Peyer's patch (tissue), 4 donors: ENCODE results near the gene TMEM147. TPM values are rescaled to one million over a fixed set of nuclear protein-coding genes. Genes with fewer than 3 reads are reported as not detected.

Experiments used
- DNase-seq, 3 donors: peaks; one replicate each; pipeline ENCODE4 v3.0.0-alpha.2; 2017 to 2019
- H3K27ac ChIP-seq, 4 donors: fragments of 200-600 bp; sonication (generic); one replicate each; pipeline ENCODE4 v1.5.1; 2016 to 2019
- H3K27me3 ChIP-seq, 2 donors: fragments of 200-600 bp; sonication (generic); one replicate each; pipeline ENCODE4 v1.5.1; 2019
- H3K36me3 ChIP-seq, 3 donors: fragments of 200-600 bp; sonication (generic); one replicate each; pipeline ENCODE4 v1.5.1; 2016 to 2019
- H3K4me1 ChIP-seq, 4 donors: fragments of 200-600 bp; sonication (generic); one replicate each; pipeline ENCODE4 v1.5.1; 2016 to 2019
- H3K4me3 ChIP-seq, 4 donors: fragments of 200-600 bp; sonication (generic); 1 replicate in 3 of 4; 2 replicates in 1 of 4; pipeline ENCODE4 v1.5.1; 2016 to 2019; ENCODE audit warnings: mild to moderate bottlenecking in 1 of 4
- H3K9me3 ChIP-seq, 4 donors: fragments of 200-600 bp; sonication (generic); one replicate each; pipeline ENCODE4 v1.5.1; 2016 to 2019; ENCODE audit warnings: mild to moderate bottlenecking in 1 of 4
- POLR2A ChIP-seq, 2 donors: fragments of 450-650 bp; IDR thresholded peaks; one replicate each; pipeline ENCODE4 v1.5.1; 2017; ENCODE audit warnings: antibody characterized with exemption in 2 of 2, mild to moderate bottlenecking in 2 of 2, moderate library complexity in 2 of 2
- total RNA-seq, 4 donors: library from RNA; depleted of rRNA; stranded (reverse); fragments of >200 nt; gene quantifications; one replicate each; pipeline ENCODE4 v1.1.0, GENCODE V29; 2016
- TF ChIP-seq, protein P1 (sequence below), 6 experiments: fragments of 450-650 bp in 4 of 6; fragments of 200-600 bp in 2 of 6; sonication (generic) in 1 of 6; IDR thresholded peaks; one replicate each; pipeline ENCODE4 v1.5.1; 2017 to 2019; ENCODE audit warnings: antibody characterized with exemption in 6 of 6, mild to moderate bottlenecking in 3 of 6, moderate library complexity in 1 of 6

Gene TMEM147
- total RNA-seq, 4 donors from 2014 or later = 34.9 to 59.4 (median 50.9) TPM

DNA sequence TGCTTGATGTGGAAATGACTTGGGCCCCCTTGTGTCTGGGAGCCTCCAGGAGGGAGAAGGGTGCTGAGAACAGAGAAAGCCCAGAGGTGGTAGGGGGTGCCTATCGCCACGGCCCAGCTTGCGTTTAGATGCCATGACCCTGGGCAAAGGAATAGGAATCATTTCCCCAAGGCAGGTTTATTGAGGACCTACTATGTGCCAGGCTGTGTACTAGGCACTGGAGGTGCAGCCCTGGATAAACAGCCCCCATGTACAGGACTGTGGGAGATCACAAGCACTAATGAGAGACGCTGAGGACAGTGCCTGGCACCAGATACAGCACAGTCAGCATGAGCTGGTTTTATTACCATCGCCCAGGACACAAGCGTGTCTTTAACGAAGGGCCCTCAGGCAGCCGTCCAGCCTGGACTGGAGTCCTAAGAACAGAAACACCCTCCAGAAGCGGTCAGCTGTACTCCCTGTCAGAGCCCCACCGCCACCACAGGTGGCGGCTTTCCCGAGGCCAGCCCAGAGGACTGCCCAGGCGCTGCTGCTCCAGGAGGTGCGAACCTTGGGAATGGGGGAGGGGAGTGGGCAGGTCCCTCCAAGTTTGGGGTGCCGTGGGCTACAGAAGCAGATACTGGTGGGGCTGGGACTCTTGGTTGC, 4.6 kb downstream of the TMEM147 start:
- Histone ChIP-seq H3K27ac (no peak overlapping the region), H3K9me3 (no peaks in the 10 kb centered on the region), H3K27me3 (no peaks in the 10 kb centered on the region), H3K4me3 (no peak overlapping the region), H3K4me1 (peaks cover 0 to 16% (median 9%) of the 10 kb centered on the region in 4 donors), H3K36me3 (peaks cover 0 to 14% (median 0%) of the 10 kb centered on the region in 3 donors)
- DNase-seq = no peak
- TF ChIP-seq, protein P1, sequence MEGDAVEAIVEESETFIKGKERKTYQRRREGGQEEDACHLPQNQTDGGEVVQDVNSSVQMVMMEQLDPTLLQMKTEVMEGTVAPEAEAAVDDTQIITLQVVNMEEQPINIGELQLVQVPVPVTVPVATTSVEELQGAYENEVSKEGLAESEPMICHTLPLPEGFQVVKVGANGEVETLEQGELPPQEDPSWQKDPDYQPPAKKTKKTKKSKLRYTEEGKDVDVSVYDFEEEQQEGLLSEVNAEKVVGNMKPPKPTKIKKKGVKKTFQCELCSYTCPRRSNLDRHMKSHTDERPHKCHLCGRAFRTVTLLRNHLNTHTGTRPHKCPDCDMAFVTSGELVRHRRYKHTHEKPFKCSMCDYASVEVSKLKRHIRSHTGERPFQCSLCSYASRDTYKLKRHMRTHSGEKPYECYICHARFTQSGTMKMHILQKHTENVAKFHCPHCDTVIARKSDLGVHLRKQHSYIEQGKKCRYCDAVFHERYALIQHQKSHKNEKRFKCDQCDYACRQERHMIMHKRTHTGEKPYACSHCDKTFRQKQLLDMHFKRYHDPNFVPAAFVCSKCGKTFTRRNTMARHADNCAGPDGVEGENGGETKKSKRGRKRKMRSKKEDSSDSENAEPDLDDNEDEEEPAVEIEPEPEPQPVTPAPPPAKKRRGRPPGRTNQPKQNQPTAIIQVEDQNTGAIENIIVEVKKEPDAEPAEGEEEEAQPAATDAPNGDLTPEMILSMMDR (IDR thresholded peaks at IDR 0.05) = no peak
- no peak for TF ChIP-seq POLR2A (IDR thresholded peaks at IDR 0.05)

DNA sequence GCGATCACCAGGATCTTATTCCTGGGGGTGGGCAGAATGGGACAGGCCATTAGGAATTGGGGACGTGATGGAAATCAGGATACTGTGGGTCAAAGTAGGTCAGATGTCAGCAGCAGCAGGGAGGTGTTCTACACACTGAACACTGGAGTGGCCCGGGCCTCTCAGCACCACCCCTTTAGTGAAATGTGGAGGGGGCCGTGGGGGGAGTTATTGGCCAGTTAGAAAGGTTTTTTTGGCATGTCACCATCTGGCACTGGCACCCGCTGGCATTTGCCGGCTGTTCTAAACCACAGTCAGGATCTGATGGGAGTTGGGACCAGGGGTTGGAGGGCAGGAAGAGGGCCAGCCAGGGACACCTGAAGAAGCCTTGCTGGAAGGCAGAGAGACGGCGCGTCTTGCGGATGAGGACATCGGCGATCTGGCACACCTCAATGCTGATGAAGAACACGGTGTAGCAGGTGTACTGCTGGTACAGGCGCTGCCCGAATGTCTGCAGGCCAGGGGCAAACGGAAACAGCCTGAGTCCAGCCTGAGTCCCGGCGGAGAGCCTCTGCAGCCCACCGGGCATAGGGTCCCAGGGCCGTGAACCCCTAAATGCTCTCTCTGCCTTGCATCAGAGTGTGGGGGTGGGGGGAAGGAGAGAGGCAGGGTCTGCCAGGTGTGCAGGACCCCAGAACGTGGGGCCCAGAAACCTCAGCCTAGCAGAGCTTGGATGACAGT, 5.8 kb downstream of the TMEM147 start:
- H3K27ac ChIP-seq = no peak overlapping the region
- no peak overlapping the region for H3K4me3 ChIP-seq
- TF ChIP-seq, protein P1 (IDR thresholded peaks at IDR 0.05) = no peak
- no peak for TF ChIP-seq POLR2A (IDR thresholded peaks at IDR 0.05)

GRCh38 chr19:35552534-35553384, 7.3 kb downstream of the TMEM147 start:
- TF ChIP-seq, protein P1 (IDR thresholded peaks at IDR 0.05) = no peak
- no peak for TF ChIP-seq POLR2A (IDR thresholded peaks at IDR 0.05)
- Histone ChIP-seq H3K36me3 (peaks cover 0 to 7% (median 0%) of the 10 kb centered on the region in 3 donors), H3K4me1 (peaks cover 0 to 2% (median under 1%) of the 10 kb centered on the region in 4 donors), H3K27ac (no peak overlapping the region), H3K4me3 (no peak overlapping the region), H3K9me3 (no peaks in the 10 kb centered on the region), H3K27me3 (no peaks in the 10 kb centered on the region)
- no peak for DNase-seq

More for the DNA sequence above, 5.8 kb downstream of the TMEM147 start:
- Histone ChIP-seq H3K27me3 (no peaks in the 10 kb centered on the region), H3K36me3 (peaks cover 0 to 14% (median 0%) of the 10 kb centered on the region in 3 donors), H3K9me3 (no peaks in the 10 kb centered on the region), H3K4me1 (peaks cover 0 to 12% (median 6%) of the 10 kb centered on the region in 4 donors)
- DNase-seq = no peak

DNA sequence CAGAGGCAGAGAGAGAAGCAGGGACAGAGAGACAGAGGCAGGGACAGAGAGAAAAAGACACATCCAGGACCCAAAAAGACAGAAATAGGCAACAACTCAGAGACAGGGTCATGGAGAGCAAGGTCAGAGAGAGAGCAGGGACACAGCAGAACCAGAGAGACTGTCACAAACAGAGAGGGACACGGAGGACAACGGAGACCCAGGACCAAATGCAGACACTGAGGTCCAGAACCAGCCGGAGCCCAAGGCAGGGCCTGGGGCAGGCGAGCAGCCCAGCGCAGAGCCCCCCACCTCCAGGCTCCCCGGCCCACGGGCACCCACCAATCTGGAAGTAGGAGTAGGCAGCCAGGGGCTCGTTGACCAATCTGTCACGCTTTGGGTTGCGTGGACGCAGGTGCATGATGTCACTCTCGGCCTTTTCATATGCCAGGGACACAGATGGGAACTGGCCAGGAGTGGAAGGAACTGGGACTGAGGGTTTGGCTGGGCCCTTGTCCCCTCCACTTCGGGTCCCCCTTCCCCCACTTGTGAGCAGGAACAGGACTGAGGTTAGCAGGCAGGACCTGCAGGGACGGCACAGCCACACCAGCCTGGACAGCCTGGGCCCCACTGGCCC, 8.1 kb downstream of the TMEM147 start:
- Histone ChIP-seq H3K4me3 (no peak overlapping the region), H3K36me3 (no peaks in the 10 kb centered on the region), H3K4me1 (peaks cover 0 to 9% (median 4%) of the 10 kb centered on the region in 4 donors), H3K27ac (no peak overlapping the region), H3K27me3 (no peaks in the 10 kb centered on the region), H3K9me3 (peaks cover 0 to 4% (median 0%) of the 10 kb centered on the region in 4 donors)
- TF ChIP-seq, protein P1 (IDR thresholded peaks at IDR 0.05) = no peak
- TF ChIP-seq POLR2A (IDR thresholded peaks at IDR 0.05) = no peak
- DNase-seq = no peak

DNA sequence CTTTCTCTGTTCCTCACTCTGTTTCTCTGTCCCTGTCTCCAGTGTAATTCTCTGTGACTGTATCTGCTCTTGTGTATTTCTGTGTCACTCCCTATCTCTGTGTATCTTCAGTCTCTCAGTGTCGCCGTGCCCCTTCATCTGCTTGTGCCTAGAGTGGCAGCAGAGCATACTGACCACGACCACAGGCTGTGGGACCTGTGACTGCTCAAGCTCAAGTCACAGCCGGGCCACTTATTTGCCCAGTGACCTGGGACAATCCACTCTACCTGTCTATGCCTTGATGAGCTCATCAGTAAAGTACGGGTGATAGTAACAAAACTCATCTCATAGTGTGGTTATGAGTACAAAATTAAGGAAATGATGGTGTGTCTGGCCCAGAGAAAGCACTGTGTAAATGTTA, 8.7 kb downstream of the TMEM147 start:
- H3K4me3 ChIP-seq = no peak overlapping the region
- no peak for TF ChIP-seq POLR2A (IDR thresholded peaks at IDR 0.05)
- TF ChIP-seq, protein P1 (IDR thresholded peaks at IDR 0.05) = no peak
- DNase-seq = no peak
- no peaks in the 10 kb centered on the region for H3K27me3 ChIP-seq
- no peak overlapping the region for H3K27ac ChIP-seq
- peaks cover 0 to 12% (median 5%) of the 10 kb centered on the region in 4 donors for H3K4me1 ChIP-seq
- peaks cover 0 to 4% (median 0%) of the 10 kb centered on the region in 4 donors for H3K9me3 ChIP-seq
- H3K36me3 ChIP-seq = no peaks in the 10 kb centered on the region
